Tibial nerve (tissue), 4 donors: ENCODE results near the gene MYB.

Experiments used
- CTCF ChIP-seq, 5 experiments: fragments of 200-600 bp in 3 of 5; fragments of 450-650 bp in 2 of 5; sonication (generic) in 3 of 5; IDR thresholded peaks; one replicate each; pipeline ENCODE4 v1.5.1; 2016 to 2019; ENCODE audit warnings: antibody characterized with exemption in 5 of 5, mild to moderate bottlenecking in 3 of 5, moderate library complexity in 2 of 5
- EP300 ChIP-seq, 2 donors: sonication (generic); formaldehyde crosslinking; IDR thresholded peaks; one replicate each; pipeline ENCODE4 v1.6.1; 2017; ENCODE audit warnings: antibody characterized with exemption in 2 of 2, mild to moderate bottlenecking in 1 of 2

- no peak for TF ChIP-seq CTCF (IDR thresholded peaks at IDR 0.05)
- TF ChIP-seq EP300 (IDR thresholded peaks at IDR 0.05): no peak
Observed at GRCh38 chr6:135215563-135215962, 34.5 kb downstream of the MYB start.
